ENCODE measurements around the gene GTF2H1.
A peak's percentile ranks its signal among the peaks of the same experiment; 100 is the strongest.
"Not testable (repeated sequence)": the region's sequence is repeated elsewhere in the genome, so short reads cannot be mapped to it uniquely, and the experiment has no call there.

The GTF2H1 gene

DNA sequence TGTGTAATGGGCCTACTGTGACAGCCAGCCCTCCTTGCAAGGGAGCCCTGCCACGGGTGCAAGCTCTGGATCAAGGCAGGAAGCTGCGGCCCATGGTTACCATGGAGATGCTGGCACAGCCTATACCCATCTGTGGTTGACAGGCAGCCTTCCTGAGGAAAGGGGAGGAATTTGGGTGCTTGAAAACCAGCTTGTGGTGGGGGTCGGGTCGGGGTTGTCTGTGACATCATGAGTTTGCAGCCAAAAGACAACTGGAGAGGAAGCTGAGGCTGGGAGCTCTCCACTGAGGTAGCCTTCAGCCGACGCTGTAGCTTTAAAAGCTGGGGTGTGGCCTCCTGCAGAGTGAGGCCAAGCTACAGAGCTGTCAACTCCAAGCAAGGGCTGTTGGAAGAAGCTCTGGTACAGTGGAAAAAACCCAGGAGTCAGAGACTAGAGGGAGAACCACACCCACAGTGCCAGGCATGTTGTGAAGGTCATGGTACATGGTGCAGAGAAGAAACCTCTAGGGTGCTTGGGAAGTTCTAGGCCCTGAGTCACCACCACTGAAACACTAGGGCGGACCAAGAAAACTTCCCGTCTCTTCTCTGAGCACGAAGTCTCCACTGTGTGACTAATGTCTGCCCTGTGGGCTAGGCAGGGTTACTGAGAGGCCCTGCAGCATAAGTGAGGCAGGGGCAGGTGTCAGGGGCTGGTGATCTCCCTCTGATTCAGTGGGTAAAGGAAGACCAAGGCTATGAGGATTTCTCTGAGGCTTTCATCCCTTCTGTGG lies 61.2 kb downstream of the GTF2H1 start:
- peak; percentile 86 for DNase-seq

DNA sequence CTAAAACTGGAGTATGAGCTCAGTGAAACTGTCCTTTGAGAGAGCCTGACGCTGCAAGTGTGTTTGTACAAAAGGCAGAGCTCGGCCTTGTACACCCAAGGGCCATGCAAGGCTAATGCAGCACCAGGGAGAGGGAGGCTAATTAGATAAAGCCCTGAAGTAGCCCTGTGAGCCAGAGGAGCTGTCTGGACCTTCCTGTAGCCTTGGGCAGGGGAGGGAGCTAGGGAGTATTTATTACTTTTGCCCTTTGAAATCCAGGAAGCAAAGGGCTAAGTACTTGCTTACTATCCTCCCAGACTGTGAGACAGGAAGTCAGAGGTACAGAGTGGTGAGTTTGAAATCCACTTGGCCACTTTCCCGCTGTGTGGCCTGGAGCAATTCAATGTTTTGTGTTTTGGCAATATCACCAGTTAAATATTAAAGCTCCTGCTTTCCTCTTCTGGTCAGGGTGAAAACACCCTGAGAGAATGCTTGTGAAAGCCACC lies 61.8 kb downstream of the GTF2H1 start:
- DNase-seq: peak; percentile 88

DNA sequence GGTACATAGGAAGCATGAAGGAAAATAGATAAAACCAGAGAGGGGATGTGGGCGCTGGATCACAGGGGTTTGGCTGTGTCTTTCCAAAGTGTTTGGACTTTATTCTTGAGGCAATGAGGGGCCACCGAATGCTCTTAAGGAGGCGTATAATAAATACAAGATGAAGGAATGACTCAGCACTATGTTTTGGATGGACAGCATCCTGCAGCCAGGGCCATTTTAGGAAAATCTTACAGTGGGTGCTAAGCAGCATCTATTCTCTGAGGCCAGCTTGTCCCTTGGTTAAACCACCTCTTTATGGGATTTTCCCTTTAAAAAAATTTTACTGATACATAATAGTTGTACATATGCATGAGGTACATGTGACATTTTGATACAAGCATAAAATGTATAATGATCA lies 67.7 kb downstream of the GTF2H1 start:
- DNase-seq: no peak

GRCh38 chr11:18392434-18393321 lies 70.3 kb downstream of the GTF2H1 start:
- DNase-seq: no peak

- DNase-seq: no peak
Observed at GRCh38 chr11:18393581-18394274, 71.4 kb downstream of the GTF2H1 start.

- peak; percentile 99 for DNase-seq
Observed at GRCh38 chr11:18394275-18394927, 72.0 kb downstream of the GTF2H1 start, which contains the start of gene LDHA. Gene LDHA, plus strand, starts transcription at chr11:18394563. Its CDS starts 2,280 bp downstream, at chr11:18396843.

DNA sequence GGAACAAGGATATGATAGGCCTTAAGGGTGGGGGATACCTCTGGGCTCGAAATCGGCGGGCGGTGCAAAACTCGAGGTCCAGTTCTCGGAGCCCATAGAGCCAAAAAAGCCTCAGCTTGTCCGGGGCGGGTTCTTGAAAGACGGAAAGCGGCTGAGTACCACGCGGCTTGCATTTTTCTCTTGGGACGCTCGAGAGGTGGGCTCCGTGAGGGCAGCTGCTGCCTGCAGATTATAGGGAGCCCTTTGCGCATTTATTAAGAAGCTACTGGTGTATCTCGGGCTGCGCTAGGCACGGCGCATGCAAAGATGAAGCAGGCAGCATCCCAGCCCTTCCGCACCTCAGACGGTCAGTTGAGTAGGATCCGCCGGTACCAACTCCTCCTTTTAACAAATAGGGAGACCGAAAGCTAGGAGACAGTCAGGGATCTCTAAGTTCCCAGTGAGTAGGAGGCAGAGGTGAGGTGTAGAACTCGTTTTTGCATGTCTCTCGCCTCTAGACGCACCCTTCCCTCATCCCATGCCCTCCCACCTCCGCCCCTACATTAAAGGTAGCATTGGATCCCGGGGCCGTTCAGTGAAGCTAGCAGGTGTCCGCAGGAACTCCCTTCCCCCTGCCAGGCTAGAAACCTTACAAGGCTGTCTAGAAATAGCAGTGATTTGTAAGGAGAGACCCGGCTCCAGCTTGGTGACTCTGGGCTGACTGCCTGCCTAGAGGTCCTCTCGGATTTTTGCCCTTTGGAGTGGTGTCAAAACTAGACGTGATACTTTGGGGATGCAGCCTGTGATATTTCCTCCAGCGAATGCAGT lies 72.8 kb downstream of the GTF2H1 start:
- peak; percentile 77 for DNase-seq

DNA sequence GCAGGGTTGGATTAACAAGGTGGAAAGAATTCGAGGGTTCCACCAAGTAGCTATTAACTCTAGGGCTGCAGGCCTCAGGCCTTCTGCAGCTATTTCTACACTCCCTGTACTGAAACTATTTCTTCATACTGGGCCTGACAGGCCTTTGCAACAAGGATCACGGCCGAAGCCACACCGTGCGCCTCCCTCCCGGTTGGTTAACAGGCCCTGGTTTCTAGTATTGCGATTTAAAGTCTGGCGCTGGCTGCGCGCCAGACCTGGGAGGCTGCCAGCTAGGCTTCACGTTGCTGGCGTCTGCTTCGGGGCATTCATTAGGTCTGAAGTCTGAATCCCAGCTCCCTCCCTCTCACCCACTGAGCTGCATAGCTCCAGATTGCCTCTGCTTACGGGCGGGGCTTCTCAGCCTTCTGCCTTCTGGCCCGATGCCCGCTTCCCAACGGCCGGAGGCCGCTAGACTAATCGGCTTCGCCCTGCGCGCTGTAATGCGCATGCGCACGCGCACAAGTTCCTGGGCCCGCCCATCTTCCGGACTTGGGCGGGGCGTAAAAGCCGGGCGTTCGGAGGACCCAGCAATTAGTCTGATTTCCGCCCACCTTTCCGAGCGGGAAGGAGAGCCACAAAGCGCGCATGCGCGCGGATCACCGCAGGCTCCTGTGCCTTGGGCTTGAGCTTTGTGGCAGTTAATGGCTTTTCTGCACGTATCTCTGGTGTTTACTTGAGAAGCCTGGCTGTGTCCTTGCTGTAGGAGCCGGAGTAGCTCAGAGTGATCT lies 73.6 kb downstream of the GTF2H1 start:
- DNase-seq: peak; percentile 100

DNA sequence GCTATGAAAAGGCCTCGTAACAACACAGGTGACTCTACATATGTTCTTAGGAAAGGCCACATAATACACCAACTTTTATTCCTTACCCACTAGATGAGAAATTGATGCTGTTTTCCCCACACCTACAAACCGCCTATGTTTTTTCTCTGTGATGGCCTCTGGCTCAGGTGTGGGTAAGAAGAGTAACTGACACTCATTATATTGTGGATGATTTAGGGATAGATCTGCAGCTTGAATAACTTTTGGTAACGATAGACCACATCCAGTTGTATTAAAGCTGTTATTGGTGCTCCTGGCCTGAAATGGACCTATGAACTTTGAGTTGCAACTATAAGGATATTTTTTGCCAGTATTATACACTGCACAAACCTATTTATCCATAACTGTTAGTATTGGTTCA lies 75.6 kb downstream of the GTF2H1 start:
- no peak for DNase-seq

- not testable (repeated sequence) for DNase-seq
Observed at GRCh38 chr11:18401077-18401476, 78.7 kb downstream of the GTF2H1 start.

DNA sequence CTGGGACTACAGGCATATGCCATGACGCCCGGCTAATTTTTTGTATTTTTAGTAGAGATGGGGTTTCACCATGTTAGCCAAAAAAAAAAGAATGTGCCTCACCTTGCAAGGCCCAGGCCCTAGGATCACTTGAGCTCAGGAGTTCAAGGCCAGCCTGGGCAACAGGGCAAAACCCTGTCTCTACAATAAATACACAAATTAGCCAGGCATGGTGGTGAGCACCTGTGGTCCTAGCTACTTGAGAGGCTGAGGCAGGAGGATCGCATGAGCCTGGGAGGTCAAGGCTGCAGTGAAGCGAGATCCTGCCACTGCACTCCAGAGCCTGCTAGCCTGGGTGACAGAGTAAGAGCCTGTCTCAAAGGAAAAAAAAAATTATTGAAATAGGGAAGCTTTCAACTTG lies 81.7 kb downstream of the GTF2H1 start:
- no peak for DNase-seq

DNA sequence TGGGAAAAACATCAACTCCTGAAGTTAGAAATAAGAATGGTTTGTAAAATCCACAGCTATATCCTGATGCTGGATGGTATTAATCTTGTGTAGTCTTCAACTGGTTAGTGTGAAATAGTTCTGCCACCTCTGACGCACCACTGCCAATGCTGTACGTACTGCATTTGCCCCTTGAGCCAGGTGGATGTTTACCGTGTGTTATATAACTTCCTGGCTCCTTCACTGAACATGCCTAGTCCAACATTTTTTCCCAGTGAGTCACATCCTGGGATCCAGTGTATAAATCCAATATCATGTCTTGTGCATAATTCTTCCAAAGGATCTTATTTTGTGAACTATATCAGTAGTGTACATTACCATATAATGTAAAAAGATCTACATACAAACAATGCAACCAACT lies 85.0 kb downstream of the GTF2H1 start:
- not testable (repeated sequence) for DNase-seq

GRCh38 chr11:18408558-18409291 lies 86.4 kb downstream of the GTF2H1 start:
- no peak for DNase-seq

GRCh38 chr11:18416459-18416858 lies 94.1 kb downstream of the GTF2H1 start:
- DNase-seq: no peak
